Nephron (organoid): ENCODE results near the gene SMIM21.

Source experiments
- H3K27ac Mint-ChIP-seq, 3 experiments: 2 replicates each; pipeline ENCODE4 v1.8.0; 2020; ENCODE audit warnings: mixed read lengths in 3 of 3, mild to moderate bottlenecking in 2 of 3, moderate library complexity in 1 of 3
- H3K27me3 Mint-ChIP-seq: 2 replicates; pipeline ENCODE4 v1.8.0; 2021; ENCODE audit warnings: low read depth, mild to moderate bottlenecking, moderate library complexity, mixed read lengths
- H3K36me3 Mint-ChIP-seq: 2 replicates; pipeline ENCODE4 v1.8.0; 2020; ENCODE audit warnings: low read depth, mixed read lengths
- H3K4me1 Mint-ChIP-seq: 2 replicates; pipeline ENCODE4 v1.8.0; 2020; ENCODE audit warnings: mixed read lengths
- H3K4me3 Mint-ChIP-seq, 3 experiments: 2 replicates each; pipeline ENCODE4 v1.8.0; 2020; ENCODE audit warnings: mild to moderate bottlenecking in 3 of 3, mixed read lengths in 3 of 3, moderate library complexity in 2 of 3
- H3K9me3 Mint-ChIP-seq: 2 replicates; pipeline ENCODE4 v1.8.0; 2020; ENCODE audit warnings: mixed read lengths
- TF ChIP-seq, protein P1 (sequence below), 3 experiments: fragments of 200-600 bp; sonication (generic); IDR thresholded peaks; one replicate each; pipeline ENCODE4 v1.5.0; 2021; ENCODE audit warnings: antibody characterized with exemption in 3 of 3; ENCODE audit not compliant: unreplicated experiment in 3 of 3

Gene SMIM21

DNA sequence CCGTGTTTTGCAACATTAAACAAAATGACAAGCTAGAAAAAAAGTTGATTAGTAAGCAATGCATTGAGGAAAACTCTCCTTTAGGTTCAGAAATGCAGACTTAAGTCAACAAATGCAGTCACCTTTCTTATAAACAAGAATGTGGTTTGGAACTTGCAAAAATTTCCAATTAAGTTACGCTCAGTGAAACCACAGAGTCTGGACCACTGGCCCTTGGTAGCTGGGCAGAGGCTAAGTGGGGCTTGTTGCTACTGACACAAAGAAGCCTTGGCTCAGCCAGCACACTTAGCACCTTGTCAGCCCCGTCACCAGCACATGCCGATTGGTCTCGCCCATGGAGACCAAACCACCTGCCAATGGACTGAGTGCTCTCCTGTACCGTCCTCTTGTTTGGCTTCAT is 53.0 kb downstream of the SMIM21 start:
- Mint-ChIP-seq H3K9me3 (peaks cover 3% of the 10 kb centered on the region), H3K27ac (no peak overlapping the region), H3K4me1 (peaks cover 43% of the 10 kb centered on the region), H3K4me3 (no peak overlapping the region), H3K27me3 (peaks cover 12% of the 10 kb centered on the region), H3K36me3 (no peaks in the 10 kb centered on the region)
- TF ChIP-seq, protein P1, sequence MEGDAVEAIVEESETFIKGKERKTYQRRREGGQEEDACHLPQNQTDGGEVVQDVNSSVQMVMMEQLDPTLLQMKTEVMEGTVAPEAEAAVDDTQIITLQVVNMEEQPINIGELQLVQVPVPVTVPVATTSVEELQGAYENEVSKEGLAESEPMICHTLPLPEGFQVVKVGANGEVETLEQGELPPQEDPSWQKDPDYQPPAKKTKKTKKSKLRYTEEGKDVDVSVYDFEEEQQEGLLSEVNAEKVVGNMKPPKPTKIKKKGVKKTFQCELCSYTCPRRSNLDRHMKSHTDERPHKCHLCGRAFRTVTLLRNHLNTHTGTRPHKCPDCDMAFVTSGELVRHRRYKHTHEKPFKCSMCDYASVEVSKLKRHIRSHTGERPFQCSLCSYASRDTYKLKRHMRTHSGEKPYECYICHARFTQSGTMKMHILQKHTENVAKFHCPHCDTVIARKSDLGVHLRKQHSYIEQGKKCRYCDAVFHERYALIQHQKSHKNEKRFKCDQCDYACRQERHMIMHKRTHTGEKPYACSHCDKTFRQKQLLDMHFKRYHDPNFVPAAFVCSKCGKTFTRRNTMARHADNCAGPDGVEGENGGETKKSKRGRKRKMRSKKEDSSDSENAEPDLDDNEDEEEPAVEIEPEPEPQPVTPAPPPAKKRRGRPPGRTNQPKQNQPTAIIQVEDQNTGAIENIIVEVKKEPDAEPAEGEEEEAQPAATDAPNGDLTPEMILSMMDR (IDR thresholded peaks at IDR 0.05; ENCODE audit: unreplicated experiment in 3 of 3), result no peak

DNA sequence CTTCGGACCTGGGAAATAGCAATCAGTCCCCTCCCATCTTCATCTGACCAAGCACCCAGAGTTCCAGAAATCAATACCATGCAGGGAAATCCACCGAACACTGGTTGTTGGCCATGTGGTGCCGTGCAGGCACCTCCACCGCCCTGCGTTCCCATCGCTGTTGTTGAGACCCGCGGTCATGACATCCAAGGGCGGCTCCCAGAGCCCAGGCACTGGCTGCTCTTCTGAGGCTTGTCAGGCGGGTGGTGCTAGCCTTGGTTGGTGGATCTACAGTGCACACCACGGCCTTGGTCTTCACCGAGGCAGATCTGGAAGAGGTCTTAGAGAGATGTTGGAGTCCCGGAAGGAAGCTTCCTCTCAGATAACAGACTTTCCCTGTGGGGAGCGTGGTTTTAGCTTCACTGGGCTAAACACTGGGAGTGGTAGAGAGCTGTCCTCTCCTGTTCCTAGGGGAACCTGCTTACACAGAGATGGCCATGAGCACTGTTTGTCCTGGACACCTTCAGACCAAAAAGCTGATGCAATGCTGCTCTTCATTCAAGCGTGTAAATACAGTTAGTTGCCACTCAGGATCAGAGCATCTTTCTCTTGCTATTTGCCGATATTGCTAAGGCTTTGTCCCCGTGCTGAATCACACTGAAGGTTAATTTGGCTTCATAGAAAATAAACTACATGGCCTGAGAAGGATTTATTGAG is 58.3 kb downstream of the SMIM21 start:
- Mint-ChIP-seq H3K27me3 (peaks cover 7% of the 10 kb centered on the region), H3K4me1 (peaks cover 8% of the 10 kb centered on the region), H3K36me3 (no peaks in the 10 kb centered on the region), H3K4me3 (no peak overlapping the region), H3K27ac (no peak overlapping the region), H3K9me3 (no peaks in the 10 kb centered on the region)
- TF ChIP-seq, protein P1 (IDR thresholded peaks at IDR 0.05; ENCODE audit: unreplicated experiment in 3 of 3), result no peak

DNA sequence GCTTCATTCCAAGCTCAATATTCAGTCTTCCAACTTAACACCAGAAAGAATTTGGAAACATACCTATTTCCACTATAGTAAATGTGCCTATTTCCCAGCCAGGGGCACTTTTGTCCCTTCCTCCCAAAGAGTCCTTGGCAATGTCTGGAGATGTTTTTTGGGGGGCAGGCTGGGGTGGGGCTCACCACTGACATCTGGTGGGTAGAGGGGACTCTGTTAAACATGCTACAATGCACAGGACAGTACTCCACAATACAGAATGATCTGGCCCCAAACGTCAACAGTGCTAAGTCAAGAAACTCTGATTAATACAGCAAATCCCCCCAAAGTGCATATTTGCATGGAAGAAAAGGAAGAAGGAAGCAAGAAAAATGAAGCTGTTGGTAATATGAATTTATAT is 61.7 kb downstream of the SMIM21 start:
- no peak overlapping the region for H3K4me3 Mint-ChIP-seq
- TF ChIP-seq, protein P1 (IDR thresholded peaks at IDR 0.05; ENCODE audit: unreplicated experiment in 3 of 3), result no peak
- no peak overlapping the region for H3K27ac Mint-ChIP-seq
- peaks cover 5% of the 10 kb centered on the region for H3K27me3 Mint-ChIP-seq
- H3K4me1 Mint-ChIP-seq, result peaks cover 4% of the 10 kb centered on the region
- H3K9me3 Mint-ChIP-seq, result no peaks in the 10 kb centered on the region
- H3K36me3 Mint-ChIP-seq, result no peaks in the 10 kb centered on the region

DNA sequence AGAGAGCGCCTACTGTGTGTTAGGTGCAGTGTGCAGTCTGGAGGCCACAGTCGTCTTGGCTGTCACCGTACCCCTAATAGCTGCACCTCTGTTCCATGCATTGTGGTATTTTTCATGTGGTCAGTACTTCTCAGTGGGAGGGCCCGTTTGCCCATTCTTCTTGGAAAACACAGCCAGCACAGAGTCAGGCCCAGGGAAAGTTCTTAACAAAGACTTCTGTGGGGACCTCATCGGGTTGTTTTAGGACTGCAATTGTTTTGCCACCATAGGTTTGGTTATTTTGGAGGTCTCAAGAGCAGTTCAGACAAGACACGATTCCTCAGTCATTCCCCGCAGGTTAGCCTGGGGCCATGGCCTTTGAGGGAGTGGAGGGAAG is 62.3 kb downstream of the SMIM21 start:
- Mint-ChIP-seq H3K36me3 (no peaks in the 10 kb centered on the region), H3K27me3 (no peaks in the 10 kb centered on the region), H3K27ac (no peak overlapping the region), H3K9me3 (no peaks in the 10 kb centered on the region), H3K4me1 (no peaks in the 10 kb centered on the region), H3K4me3 (no peak overlapping the region)
- TF ChIP-seq, protein P1 (IDR thresholded peaks at IDR 0.05; ENCODE audit: unreplicated experiment in 3 of 3), result no peak

DNA sequence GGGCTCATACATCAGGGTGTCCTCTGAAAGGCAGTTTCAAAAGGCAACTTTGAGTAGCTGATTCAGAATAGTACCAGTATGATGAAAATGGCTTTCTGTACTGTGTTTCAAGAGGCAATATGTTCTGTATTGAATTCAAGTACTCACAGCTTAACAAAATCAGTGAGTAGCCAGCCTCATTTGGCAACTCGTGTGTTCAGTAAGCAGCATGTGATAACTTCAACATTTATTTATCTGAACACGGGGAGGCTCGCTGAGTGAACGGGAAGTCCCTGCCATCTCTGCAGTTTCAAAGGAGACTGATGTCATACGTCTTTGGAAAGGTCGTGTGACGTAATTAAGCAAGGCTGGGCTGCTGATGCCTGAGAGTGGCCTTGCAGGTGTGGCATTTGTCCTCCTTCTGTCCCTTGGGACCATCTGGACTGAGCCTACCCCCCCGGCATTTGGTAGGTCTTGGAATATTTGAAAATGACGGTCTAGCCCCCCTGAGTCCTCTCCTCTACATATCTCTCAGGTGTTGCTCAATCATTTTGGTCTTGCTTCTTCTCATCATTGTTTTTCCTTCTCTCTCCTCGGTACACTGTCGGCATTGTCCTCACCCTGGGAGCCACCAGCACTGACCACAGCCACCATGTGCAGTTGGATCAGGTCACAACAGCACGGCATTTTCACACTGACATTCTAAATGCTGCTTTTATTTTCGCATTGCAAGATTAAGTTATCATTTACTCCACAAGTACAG is 62.8 kb downstream of the SMIM21 start:
- Mint-ChIP-seq H3K27ac (no peak overlapping the region), H3K27me3 (peaks cover 2% of the 10 kb centered on the region), H3K4me3 (no peak overlapping the region), H3K4me1 (peaks cover under 1% of the 10 kb centered on the region), H3K9me3 (no peaks in the 10 kb centered on the region), H3K36me3 (no peaks in the 10 kb centered on the region)
- TF ChIP-seq, protein P1 (IDR thresholded peaks at IDR 0.05; ENCODE audit: unreplicated experiment in 3 of 3), result no peak
